HepG2 (cell line): ENCODE data around the gene RBBP8NL. TPM values are rescaled to one million over a fixed set of nuclear protein-coding genes. Genes with fewer than 3 reads are reported as not detected.

ENCODE experiments used
- CBX2 ChIP-seq, 2 experiments: fragments of 200-600 bp in 1 of 2; sonication (generic); formaldehyde crosslinking in 1 of 2; IDR thresholded peaks; 2 replicates each; pipeline versions ENCODE4 v1.7.0 to v1.8.1; 2018 to 2022; ENCODE audit warnings: low read depth in 2 of 2, low read length in 1 of 2, mild to moderate bottlenecking in 1 of 2, missing genetic modification reagents in 1 of 2
- GABPA ChIP-seq, 2 experiments: IDR thresholded peaks; 2 replicates each; pipeline ENCODE4 v1.6.1; 2011 to 2016; ENCODE audit warnings: low read depth in 2 of 2, low read length in 1 of 2, missing biosample characterization in 1 of 2, missing genetic modification characterization in 1 of 2
- HNRNPUL1 ChIP-seq: fragments of 200-400 bp; formaldehyde crosslinking; IDR thresholded peaks from 2 replicates; pipeline ENCODE4 v1.6.1; 2017; ENCODE audit warnings: low read depth, mild to moderate bottlenecking, low read length, moderate library complexity
- ZBED4 ChIP-seq: sonication (generic); formaldehyde crosslinking; IDR thresholded peaks from 2 replicates; pipeline ENCODE4 v1.4.0; 2020; ENCODE audit warnings: missing genetic modification reagents, borderline replicate concordance
- ZBTB34 ChIP-seq: sonication (generic); formaldehyde crosslinking; IDR thresholded peaks from 2 replicates; pipeline ENCODE4 v1.8.0; 2022; ENCODE audit warnings: mild to moderate bottlenecking, missing genetic modification reagents
- ZNF407 ChIP-seq: sonication (generic); formaldehyde crosslinking; IDR thresholded peaks from one replicate; pipeline ENCODE4 v1.5.1; 2020; ENCODE audit warnings: mild to moderate bottlenecking, missing genetic modification reagents; ENCODE audit errors: not compliant biosample characterization
- ZNF512 ChIP-seq: sonication (generic); formaldehyde crosslinking; IDR thresholded peaks from 2 replicates; pipeline ENCODE4 v1.4.0; 2020; ENCODE audit warnings: mild to moderate bottlenecking, missing genetic modification reagents
- ZSCAN5A ChIP-seq: sonication (generic); formaldehyde crosslinking; IDR thresholded peaks from 2 replicates; pipeline ENCODE4 v1.8.0; 2022; ENCODE audit warnings: mild to moderate bottlenecking, missing genetic modification reagents, borderline replicate concordance
- polyA plus RNA-seq, 8 experiments: library from polyadenylated mRNA; depleted of rRNA in 3 of 8; stranded (reverse) in 7 of 8; unstranded in 1 of 8; fragments of >200 nt; fragmentation: Illumina TruSeq in 4 of 8; extraction: Trizol in 4 of 8; gene quantifications; 2 replicates each; pipeline versions ENCODE4 v1.2.1 to v1.2.3, GENCODE V29; 2011 to 2016; ENCODE audit warnings: low read depth in 4 of 8, missing spikeins in 1 of 8, mixed read lengths in 1 of 8; ENCODE audit not compliant: insufficient read depth in 1 of 8
- total RNA-seq, 5 experiments: library from RNA; depleted of rRNA; stranded (reverse); fragments of >200 nt; fragmentation: Illumina TruSeq; extraction: Trizol; gene quantifications; 2 replicates each; pipeline ENCODE4 v1.2.3, GENCODE V29; 2016; ENCODE audit warnings: low read depth in 1 of 5

The RBBP8NL gene
- total and polyA plus RNA-seq, 2 of the 13 experiments (the other 11 are each of a cell fraction or from before 2014, with no cell fraction given) = 0.69 to 0.86 TPM

GRCh38 chr20:62376112-62377063, 51.0 kb downstream of the RBBP8NL start (continued):
- TF ChIP-seq ZNF407 (peak; percentile 100), ZBED4 (CRISPR knock-in tag) (no peak), CBX2 (IDR thresholded peaks at IDR 0.05; ENCODE audit: low read depth, low read length) (no peak), CBX2 (CRISPR knock-in tag; IDR thresholded peaks at IDR 0.05; ENCODE audit: low read depth) (no peak; the same call in 1 of the 2 replicates), ZBTB34 (CRISPR knock-in tag) (peak; percentile 96), ZNF512 (no peak), GABPA (IDR thresholded peaks at IDR 0.05; ENCODE audit: low read depth, low read length) (no peak), GABPA (CRISPR knock-in tag; IDR thresholded peaks at IDR 0.05; ENCODE audit: low read depth) (peak; percentile 68), HNRNPUL1 (no peak), ZSCAN5A (peak; percentile 83; the same call in 1 of the 2 replicates)
